ENCODE results near the gene RIC1.
"Not testable (repeated sequence)": the region's sequence is repeated elsewhere in the genome, so short reads cannot be mapped to it uniquely, and the experiment has no call there.

RIC1 gene

GRCh38 chr9:5708414-5708813 lies 79.5 kb downstream of the RIC1 start:
- ChIA-PET CTCF (no interaction called here), POLR2A (no interaction called here)
- Histone ChIP-seq H3K27me3 (replicated peaks in 2 of 5; ENCODE audit: control insufficient read depth in 4 of 5, insufficient read depth in 5 of 5, low read length in 4 of 5) (no peaks in the 10 kb centered on the region), H3K27ac (ENCODE audit: insufficient read depth in 1 of 2, low read depth in 1 of 2, low read length in 2 of 2, poor library complexity in 1 of 2, severe bottlenecking in 2 of 2) (no peak overlapping the region), H3K9me3 (ENCODE audit: control extremely low read depth in 1 of 5, control insufficient read depth in 4 of 5, insufficient read depth in 2 of 5, low read depth in 1 of 5, low read length in 4 of 5) (peaks cover 3 to 53% (median 13%) of the 10 kb centered on the region in 5 experiments), H3K4me3 (ENCODE audit: control insufficient read depth in 1 of 7, extremely low read depth in 1 of 7, insufficient read depth in 4 of 7, low read depth in 2 of 7, low read length in 6 of 7) (no peak overlapping the region), H3K36me3 (ENCODE audit: control insufficient read depth in 4 of 4, insufficient read depth in 4 of 4, low read length in 3 of 4) (peaks cover 2 to 35% (median 8%) of the 10 kb centered on the region in 4 experiments), H3K4me1 (ENCODE audit: control extremely low read depth in 1 of 4, control insufficient read depth in 4 of 4, insufficient read depth in 4 of 4, low read length in 3 of 4) (no peaks in the 10 kb centered on the region)
- WGBS (ENCODE audit: insufficient coverage): no CpG with 5 or more reads among the region's 1 CpG
- DNase-seq: peak; percentile 15 to 55 (median 44)

DNA sequence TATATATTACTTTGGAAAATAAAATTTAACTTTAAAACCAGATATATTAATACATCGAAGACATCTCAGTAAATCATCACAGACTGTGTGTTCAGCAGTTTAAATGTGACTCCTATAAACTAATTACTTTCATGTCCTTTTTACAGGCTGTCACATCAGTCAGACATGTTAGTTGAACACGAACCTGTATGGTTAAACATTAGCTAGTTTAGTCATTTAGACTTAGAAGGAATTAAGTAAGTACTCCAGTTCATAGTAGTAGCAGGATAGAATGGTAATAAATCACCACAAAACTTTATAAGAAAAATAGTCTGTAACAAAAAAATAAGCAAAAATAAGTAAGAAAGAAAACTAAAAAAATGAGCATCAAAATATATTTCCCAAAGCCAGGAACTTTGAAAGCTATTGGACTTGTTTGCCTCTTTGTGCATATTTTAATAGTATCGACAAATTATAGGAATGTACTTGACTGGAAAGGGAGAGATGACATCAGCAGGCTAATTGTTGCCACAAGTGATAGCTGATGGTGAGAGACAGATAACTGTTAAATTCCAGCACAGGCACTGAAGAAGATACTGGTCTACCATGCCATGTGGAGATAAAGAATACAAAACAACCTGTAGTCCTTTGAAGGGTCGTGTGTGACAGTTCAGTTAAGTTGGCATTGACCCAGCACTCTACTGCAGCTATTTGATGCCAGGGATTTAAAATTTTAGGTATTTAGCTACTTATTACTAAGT lies 83.9 kb downstream of the RIC1 start:
- Histone ChIP-seq H3K4me1 (ENCODE audit: control extremely low read depth in 1 of 4, control insufficient read depth in 4 of 4, insufficient read depth in 4 of 4, low read length in 3 of 4) (no peaks in the 10 kb centered on the region), H3K36me3 (ENCODE audit: control insufficient read depth in 4 of 4, insufficient read depth in 4 of 4, low read length in 3 of 4) (peaks cover 11 to 44% (median 20%) of the 10 kb centered on the region in 4 experiments), H3K27ac (ENCODE audit: insufficient read depth in 1 of 2, low read depth in 1 of 2, low read length in 2 of 2, poor library complexity in 1 of 2, severe bottlenecking in 2 of 2) (no peak overlapping the region), H3K9me3 (ENCODE audit: control extremely low read depth in 1 of 5, control insufficient read depth in 4 of 5, insufficient read depth in 2 of 5, low read depth in 1 of 5, low read length in 4 of 5) (peaks cover 3 to 32% (median 10%) of the 10 kb centered on the region in 5 experiments), H3K4me3 (ENCODE audit: control insufficient read depth in 1 of 7, extremely low read depth in 1 of 7, insufficient read depth in 4 of 7, low read depth in 2 of 7, low read length in 6 of 7) (no peak overlapping the region), H3K27me3 (replicated peaks in 2 of 5; ENCODE audit: control insufficient read depth in 4 of 5, insufficient read depth in 5 of 5, low read length in 4 of 5) (no peaks in the 10 kb centered on the region)
- ChIA-PET CTCF (interaction anchor here (1.2 kb wide), 1 partner anchor 109 kb away, joined by 5 read pairs; no protein-coding TSS in a partner anchor), POLR2A (no interaction called here)
- no peak for DNase-seq
- 100% methylated on average over 3 of the region's 4 CpGs for WGBS (ENCODE audit: insufficient coverage)

GRCh38 chr9:5714501-5715401 lies 85.8 kb downstream of the RIC1 start:
- Histone ChIP-seq H3K4me3 (ENCODE audit: control insufficient read depth in 1 of 7, extremely low read depth in 1 of 7, insufficient read depth in 4 of 7, low read depth in 2 of 7, low read length in 6 of 7) (no peak overlapping the region), H3K27me3 (replicated peaks in 2 of 5; ENCODE audit: control insufficient read depth in 4 of 5, insufficient read depth in 5 of 5, low read length in 4 of 5) (no peaks in the 10 kb centered on the region), H3K9me3 (ENCODE audit: control extremely low read depth in 1 of 5, control insufficient read depth in 4 of 5, insufficient read depth in 2 of 5, low read depth in 1 of 5, low read length in 4 of 5) (peaks cover 0 to 14% (median 2%) of the 10 kb centered on the region in 5 experiments), H3K27ac (ENCODE audit: insufficient read depth in 1 of 2, low read depth in 1 of 2, low read length in 2 of 2, poor library complexity in 1 of 2, severe bottlenecking in 2 of 2) (no peak overlapping the region), H3K4me1 (ENCODE audit: control extremely low read depth in 1 of 4, control insufficient read depth in 4 of 4, insufficient read depth in 4 of 4, low read length in 3 of 4) (no peaks in the 10 kb centered on the region), H3K36me3 (ENCODE audit: control insufficient read depth in 4 of 4, insufficient read depth in 4 of 4, low read length in 3 of 4) (peaks cover 11 to 28% (median 19%) of the 10 kb centered on the region in 4 experiments)
- WGBS (ENCODE audit: insufficient coverage): 80% methylated on average over 1 of the region's 4 CpGs
- peak; percentile 7 to 15 (median 10) for DNase-seq
- CTCF ChIA-PET: interaction anchor here (0.8 kb wide), 1 partner anchor 14 kb away, joined by 3 read pairs; no protein-coding TSS in a partner anchor
- POLR2A ChIA-PET: no interaction called here

DNA sequence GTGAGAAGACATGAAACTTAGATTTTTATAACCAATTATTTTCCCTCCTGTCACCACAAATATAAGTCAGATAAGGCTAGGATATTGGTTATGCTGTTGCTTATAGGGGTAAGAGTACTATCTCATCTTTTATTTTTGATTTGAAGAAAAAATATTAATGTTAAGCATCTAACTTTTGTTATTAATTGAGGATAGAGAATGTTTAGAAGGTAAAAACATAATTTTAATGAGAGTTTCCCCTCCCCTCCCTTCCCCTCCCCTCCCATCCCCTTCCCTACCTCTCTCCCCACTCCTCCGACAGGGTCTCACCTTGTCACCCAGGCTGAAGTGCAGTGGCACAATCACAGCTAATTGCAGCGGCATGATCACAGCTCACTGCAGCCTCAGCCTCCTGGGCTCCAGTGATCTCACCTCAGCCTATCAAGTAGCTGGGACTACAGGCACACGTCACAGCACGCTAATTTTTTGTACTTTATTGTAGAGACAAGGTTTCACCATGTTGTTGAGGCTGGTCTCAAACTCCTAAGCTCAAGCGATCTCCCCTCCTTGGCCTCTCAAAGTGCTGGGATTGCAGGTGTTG lies 86.7 kb downstream of the RIC1 start:
- H3K4me1 ChIP-seq (ENCODE audit: control extremely low read depth in 1 of 4, control insufficient read depth in 4 of 4, insufficient read depth in 4 of 4, low read length in 3 of 4): no peaks in the 10 kb centered on the region
- ChIA-PET CTCF (interaction anchor here (0.8 kb wide), 1 partner anchor 106 kb away, joined by 3 read pairs; no protein-coding TSS in a partner anchor), POLR2A (no interaction called here)
- H3K27me3 ChIP-seq (replicated peaks in 2 of 5; ENCODE audit: control insufficient read depth in 4 of 5, insufficient read depth in 5 of 5, low read length in 4 of 5): no peaks in the 10 kb centered on the region
- H3K4me3 ChIP-seq (ENCODE audit: control insufficient read depth in 1 of 7, extremely low read depth in 1 of 7, insufficient read depth in 4 of 7, low read depth in 2 of 7, low read length in 6 of 7): no peak overlapping the region
- DNase-seq: no peak
- H3K27ac ChIP-seq (ENCODE audit: insufficient read depth in 1 of 2, low read depth in 1 of 2, low read length in 2 of 2, poor library complexity in 1 of 2, severe bottlenecking in 2 of 2): no peak overlapping the region
- H3K36me3 ChIP-seq (ENCODE audit: control insufficient read depth in 4 of 4, insufficient read depth in 4 of 4, low read length in 3 of 4): peaks cover 11 to 20% (median 16%) of the 10 kb centered on the region in 4 experiments
- WGBS (ENCODE audit: insufficient coverage): 100% methylated on average over 4 of the region's 5 CpGs
- peaks cover 0 to 7% (median 2%) of the 10 kb centered on the region in 5 experiments for H3K9me3 ChIP-seq (ENCODE audit: control extremely low read depth in 1 of 5, control insufficient read depth in 4 of 5, insufficient read depth in 2 of 5, low read depth in 1 of 5, low read length in 4 of 5)

GRCh38 chr9:5717434-5717833 lies 88.5 kb downstream of the RIC1 start:
- H3K9me3 ChIP-seq (ENCODE audit: control extremely low read depth in 1 of 5, control insufficient read depth in 4 of 5, insufficient read depth in 2 of 5, low read depth in 1 of 5, low read length in 4 of 5); H3K27ac ChIP-seq (ENCODE audit: insufficient read depth in 1 of 2, low read depth in 1 of 2, low read length in 2 of 2, poor library complexity in 1 of 2, severe bottlenecking in 2 of 2); H3K4me1 ChIP-seq (ENCODE audit: control extremely low read depth in 1 of 4, control insufficient read depth in 4 of 4, insufficient read depth in 4 of 4, low read length in 3 of 4); H3K4me3 ChIP-seq (ENCODE audit: control insufficient read depth in 1 of 7, extremely low read depth in 1 of 7, insufficient read depth in 4 of 7, low read depth in 2 of 7, low read length in 6 of 7); POLR2A ChIA-PET; DNase-seq; H3K27me3 ChIP-seq (replicated peaks in 2 of 5; ENCODE audit: control insufficient read depth in 4 of 5, insufficient read depth in 5 of 5, low read length in 4 of 5): not testable (repeated sequence)
- WGBS (ENCODE audit: insufficient coverage): 92% methylated on average over 8 of the region's 10 CpGs
- CTCF ChIA-PET: interaction anchor here (0.7 to 1.6 kb wide), 4 partner anchors 16 to 117 kb away, joined by 3 to 4 read pairs (median 4); no protein-coding TSS in a partner anchor
- H3K36me3 ChIP-seq (ENCODE audit: control insufficient read depth in 4 of 4, insufficient read depth in 4 of 4, low read length in 3 of 4): peaks cover 11 to 33% (median 21%) of the 10 kb centered on the region in 4 experiments

- no peak for DNase-seq
- CTCF ChIA-PET: interaction anchor here (0.7 to 1.4 kb wide), 3 partner anchors 109 to 118 kb away, joined by 3 to 4 read pairs (median 3); no protein-coding TSS in a partner anchor
- POLR2A ChIA-PET: no interaction called here
- H3K4me3 ChIP-seq (ENCODE audit: control insufficient read depth in 1 of 7, extremely low read depth in 1 of 7, insufficient read depth in 4 of 7, low read depth in 2 of 7, low read length in 6 of 7): no peak overlapping the region
- H3K27me3 ChIP-seq (replicated peaks in 2 of 5; ENCODE audit: control insufficient read depth in 4 of 5, insufficient read depth in 5 of 5, low read length in 4 of 5): no peaks in the 10 kb centered on the region
- H3K4me1 ChIP-seq (ENCODE audit: control extremely low read depth in 1 of 4, control insufficient read depth in 4 of 4, insufficient read depth in 4 of 4, low read length in 3 of 4): no peaks in the 10 kb centered on the region
- H3K27ac ChIP-seq (ENCODE audit: insufficient read depth in 1 of 2, low read depth in 1 of 2, low read length in 2 of 2, poor library complexity in 1 of 2, severe bottlenecking in 2 of 2): no peak overlapping the region
- H3K36me3 ChIP-seq (ENCODE audit: control insufficient read depth in 4 of 4, insufficient read depth in 4 of 4, low read length in 3 of 4): peaks cover 12 to 30% (median 23%) of the 10 kb centered on the region in 4 experiments
- peaks cover 0 to 10% (median 2%) of the 10 kb centered on the region in 5 experiments for H3K9me3 ChIP-seq (ENCODE audit: control extremely low read depth in 1 of 5, control insufficient read depth in 4 of 5, insufficient read depth in 2 of 5, low read depth in 1 of 5, low read length in 4 of 5)
These were observed 89.6 kb downstream of the RIC1 start for GRCh38 chr9:5718296-5719032.
